NCI-H446 (cell line): ENCODE results near the gene BIRC6.
"Not testable (repeated sequence)": the region's sequence is repeated elsewhere in the genome, so short reads cannot be mapped to it uniquely, and the experiment has no call there.

ENCODE experiments used
- DNase-seq, 2 experiments: peaks; one replicate each; lab custom pipeline; 2025; lab: John Stamatoyannopoulos, UW

Gene BIRC6

DNA sequence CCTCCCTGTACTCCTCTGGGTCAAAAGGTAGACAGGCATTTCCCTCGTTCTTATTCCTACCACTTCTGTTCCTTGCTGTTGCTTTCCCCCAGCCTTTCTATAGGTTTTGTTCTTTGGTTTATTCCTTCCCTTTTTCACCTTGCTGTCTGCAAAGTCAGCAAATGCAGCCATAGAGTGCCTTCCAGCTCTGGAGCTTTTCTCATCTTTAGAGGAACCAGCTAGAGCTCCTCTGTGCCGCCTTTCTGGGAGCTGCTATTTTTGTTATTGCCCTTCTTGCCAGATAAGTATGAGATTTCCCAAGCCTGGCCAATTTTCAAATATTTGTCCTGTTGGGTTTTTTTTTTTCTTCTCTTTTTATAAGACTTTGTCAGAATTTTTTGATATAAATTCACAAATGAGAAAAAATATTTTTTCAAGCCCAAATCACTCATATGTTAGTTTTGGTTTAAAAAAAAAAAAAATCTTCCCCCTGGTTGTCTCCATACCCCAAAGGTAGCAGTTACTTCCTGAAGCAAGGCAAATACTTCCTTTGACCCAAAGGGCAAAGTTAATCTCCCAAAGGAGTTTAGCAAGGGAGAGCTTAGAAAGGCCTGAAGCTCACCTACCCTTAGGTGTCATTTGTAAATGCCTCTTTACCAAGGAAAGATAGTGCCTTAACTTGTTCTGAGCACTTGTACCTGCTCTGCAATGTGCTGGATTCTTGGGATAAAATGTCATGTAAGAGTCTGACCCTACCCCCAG, 265.9 kb downstream of the BIRC6 start:
- DNase-seq, result no peak

DNA sequence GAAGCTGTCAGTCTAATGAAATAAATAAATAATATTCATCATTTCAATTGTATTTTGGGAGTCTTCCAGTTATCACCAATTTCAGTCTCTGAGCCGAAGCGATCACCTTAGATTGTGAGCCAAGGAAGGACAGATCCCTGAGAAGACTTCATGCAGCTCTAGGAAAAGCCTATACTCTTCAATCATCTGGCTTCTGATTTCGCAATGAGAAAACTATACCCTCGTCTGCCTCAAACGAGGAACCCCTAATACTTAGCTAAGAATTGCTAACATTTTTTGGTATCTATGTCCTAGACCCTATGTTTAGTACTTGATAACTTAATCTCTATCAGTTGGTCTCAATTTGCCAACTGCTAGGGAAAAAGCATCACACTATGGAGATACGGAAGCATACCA, 266.5 kb downstream of the BIRC6 start:
- no peak for DNase-seq

DNA sequence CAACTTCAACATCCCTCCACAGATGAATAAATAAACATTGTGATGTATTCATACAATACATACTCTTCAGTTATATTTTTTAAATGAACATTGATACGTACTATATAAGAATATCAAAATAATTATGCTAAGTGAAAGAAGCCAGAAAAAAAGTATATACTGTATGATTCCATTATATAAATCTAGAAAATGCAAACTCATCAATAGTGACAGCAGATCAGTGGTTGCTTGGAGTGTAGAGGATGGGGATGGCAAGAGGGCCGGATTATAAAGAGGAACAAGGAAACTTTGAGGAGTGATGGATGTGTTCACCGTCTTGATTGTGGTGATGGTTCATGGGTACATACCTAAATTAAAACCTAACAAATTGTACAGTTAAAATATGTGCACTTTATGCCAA, 268.0 kb downstream of the BIRC6 start:
- no peak for DNase-seq

DNA sequence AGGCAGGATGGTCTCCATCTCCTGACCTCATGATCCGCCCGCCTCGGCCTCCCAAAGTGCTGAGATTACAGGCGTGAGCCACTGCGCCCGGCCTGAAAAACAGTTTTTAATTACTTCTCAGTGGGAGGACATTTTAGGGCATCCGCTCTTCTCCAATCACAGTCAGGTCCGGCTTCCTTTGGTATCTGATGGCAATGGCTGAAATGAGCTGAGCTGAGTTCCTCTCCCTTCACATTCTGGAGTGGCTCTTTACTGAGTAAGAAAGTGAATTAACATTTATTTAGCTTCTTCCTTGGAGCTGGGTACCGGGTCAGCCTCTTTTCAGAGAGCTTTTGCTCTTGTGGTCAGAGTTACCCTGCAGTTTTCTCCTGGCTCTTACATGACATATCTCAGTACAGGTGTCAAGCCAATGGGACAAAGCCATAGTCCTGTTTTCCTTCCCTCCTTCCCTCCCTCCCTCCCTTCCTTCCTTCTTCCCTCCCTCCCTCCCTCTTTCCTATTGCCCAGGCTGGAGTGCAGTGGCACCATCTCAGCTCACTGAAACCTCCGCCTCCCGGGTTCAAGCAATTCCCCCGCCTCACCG, 269.9 kb downstream of the BIRC6 start:
- DNase-seq, result no peak

DNA sequence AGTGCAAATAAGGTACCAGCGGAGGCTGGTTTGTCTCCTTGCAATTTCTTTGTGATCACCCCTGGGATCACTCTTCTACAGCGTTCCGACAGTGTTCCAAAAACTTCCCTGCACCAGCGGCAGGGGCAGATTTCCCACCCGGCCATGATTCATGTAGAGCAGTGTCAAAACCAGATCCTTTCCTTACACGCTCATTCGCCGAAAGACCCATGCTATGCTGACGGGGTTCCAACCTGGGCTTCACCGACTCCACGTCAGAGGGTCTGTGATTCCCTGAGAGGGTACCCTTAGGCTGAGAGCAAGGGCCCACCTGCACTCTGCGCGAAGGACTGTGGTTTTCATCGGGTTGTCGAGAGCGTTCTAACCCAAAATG, 270.6 kb downstream of the BIRC6 start:
- DNase-seq, result no peak

DNA sequence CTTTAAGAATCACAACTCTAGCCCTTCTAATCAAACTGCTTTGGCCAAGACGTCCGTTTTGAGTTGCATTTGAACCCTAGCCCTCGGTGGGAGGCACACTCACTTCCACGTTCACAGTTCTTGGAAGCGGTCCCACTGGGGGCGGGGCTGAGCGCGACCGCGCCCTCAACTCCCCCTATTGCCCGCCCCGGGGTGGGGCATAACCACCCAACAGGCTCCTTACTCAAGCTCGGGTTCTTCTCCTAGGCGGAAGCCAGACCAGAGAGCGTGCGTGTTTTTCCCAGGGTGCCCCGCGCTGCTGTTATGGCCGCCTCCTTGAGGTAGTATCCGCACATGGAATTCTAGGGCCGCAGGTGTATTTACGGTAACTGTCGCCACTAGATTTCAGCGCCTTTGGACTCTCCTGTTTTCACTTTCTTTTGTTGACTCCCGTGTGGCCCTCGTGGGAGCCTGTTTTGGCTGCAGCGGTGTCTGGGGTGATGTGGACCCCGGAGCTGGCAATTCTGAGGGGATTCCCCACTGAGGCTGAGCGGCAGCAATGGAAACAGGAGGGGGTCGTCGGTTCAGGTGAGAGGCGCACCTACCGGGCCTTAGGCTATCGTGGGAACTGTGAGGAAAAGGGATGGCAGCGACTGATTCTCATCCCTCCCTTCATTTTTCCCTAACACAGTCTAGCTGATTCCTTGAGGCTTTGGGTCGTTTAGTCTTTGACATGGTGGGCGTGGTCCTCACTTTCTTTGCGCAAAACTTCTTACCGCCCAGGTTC, 271.2 kb downstream of the BIRC6 start, which contains the start of gene TTC27:
Gene TTC27, plus strand, starts transcription at position 237 of the 766 bp plus-strand sequence. Its CDS starts 243 bp downstream, at position 480.
- DNase-seq, result peak; percentile 66 to 88

DNA sequence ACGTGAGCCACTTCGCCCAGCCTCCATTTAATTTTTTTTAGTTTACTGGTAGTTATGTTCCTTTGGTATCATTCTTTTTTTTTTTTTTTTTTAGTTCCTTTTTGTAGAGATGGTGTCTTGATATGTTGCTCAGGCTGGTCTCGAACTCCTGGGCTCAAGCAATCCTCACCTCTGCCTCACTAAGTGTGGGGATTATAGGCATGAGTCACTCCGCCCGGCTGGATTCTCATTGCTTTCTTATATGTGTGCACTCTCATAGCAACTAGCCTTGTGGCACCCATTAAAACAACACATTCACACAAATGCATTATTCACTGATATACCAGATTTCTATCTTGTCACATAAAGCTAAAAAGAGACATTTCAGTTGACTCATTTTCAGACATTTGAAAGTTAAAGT, 275.3 kb downstream of the BIRC6 start:
- DNase-seq, result no peak

DNA sequence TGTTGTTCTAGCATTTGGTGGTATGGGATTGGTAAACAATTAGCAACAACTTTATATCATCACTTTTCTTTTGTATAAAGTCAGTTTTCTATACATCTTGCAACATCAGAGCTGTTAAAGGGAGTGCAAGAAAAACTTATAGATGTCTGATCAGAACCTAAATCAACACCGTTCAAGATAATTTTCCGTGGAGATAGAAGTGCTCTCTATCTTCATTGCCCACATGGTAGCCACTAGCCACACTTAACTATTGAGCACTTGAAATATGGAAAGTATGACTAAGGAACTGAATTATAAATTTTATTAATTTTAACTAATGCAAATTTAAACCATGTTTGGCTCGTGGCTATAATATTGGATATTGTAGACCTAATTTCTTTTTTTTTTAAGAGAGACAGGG, 276.2 kb downstream of the BIRC6 start:
- no peak for DNase-seq

DNA sequence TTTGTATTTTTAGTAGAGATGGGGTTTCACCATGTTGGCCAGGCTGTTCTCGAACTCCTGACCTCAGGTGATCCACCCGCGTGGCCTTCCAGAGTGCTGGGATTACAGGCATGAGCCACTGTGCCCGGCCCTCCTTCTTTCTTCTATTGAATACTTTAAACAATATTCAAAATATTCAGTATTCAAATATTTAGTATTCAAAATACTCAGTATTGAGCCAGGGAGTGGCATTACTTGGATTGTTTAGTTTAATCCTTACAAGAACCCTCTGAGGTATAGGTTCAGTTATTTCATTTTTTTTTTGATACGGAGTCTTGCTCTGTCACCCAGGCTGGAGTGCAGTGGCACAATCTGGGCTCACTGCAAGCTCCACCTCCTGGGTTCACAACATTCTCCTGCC, 281.7 kb downstream of the BIRC6 start:
- DNase-seq, result not testable (repeated sequence)

DNA sequence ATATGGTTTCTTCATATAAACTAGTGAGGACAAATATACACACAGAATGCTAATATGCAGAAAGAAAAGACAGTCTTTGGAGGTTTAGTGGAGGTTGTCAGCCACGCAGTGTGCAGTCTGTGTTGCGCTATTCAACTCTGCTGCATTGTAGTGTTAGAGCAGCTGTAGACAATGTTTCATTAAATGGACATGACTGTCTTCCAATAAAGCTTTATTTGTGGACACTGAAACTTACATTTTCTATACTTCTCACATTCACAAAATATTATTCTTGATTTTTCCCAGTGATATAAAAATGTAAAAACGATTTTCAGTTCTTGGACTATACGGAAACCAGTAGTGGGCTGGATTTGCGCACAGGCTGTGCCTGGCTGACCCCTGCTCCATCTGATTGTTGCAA, 284.4 kb downstream of the BIRC6 start:
- no peak for DNase-seq

DNA sequence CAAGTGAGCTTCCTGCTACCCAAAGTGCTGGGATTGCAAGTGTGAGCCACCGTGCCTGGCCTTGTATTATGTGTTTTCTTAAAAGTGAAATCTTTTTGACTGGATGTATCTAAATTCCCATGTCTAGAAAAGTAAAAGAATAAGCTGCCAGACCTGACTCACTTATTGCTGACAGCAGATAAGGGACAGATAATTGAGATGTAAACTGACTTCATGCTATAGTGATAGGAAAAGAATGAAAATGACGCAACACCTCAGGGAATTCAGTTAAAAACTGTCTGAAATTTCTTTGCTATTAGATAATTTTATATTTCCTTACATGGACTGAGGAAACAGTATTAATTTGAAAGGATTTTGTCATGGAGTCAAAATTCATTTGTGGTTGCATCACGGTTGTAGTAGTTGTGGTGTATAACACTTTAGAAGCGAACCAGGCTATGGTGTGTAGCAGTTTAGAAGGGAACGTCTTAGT, 290.4 kb downstream of the BIRC6 start:
- DNase-seq, result no peak

DNA sequence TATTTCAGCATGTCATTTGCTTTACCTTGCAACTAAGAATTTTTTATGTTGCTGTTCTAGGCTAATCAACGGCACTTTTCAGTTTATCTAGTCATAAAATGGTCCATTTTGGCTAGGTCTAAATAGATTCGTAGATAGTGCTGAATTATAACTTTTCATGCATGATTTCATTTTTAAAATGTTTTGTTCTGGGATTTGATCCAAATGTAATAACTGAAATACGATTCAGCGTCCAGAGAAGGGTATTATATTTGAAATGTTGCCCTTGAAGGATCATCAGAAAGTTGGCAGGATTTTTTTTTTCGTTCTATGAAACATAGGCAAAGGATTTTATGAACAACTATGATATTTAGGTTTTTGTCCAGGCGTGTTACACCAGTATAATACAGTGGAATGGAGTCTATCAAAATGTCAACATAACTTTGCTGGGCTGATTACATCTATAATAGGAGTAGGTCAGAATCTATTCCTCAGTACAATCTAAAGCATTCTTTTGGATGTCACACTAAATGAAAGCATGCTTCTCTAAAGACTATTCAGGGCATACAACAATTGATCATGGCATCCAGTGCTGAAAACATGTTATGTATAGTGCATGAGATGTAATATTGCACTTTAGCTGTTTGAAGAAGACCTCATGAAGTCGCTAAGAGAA, 295.9 kb downstream of the BIRC6 start:
- DNase-seq, result peak in 1 of 2 experiments; percentile 73

DNA sequence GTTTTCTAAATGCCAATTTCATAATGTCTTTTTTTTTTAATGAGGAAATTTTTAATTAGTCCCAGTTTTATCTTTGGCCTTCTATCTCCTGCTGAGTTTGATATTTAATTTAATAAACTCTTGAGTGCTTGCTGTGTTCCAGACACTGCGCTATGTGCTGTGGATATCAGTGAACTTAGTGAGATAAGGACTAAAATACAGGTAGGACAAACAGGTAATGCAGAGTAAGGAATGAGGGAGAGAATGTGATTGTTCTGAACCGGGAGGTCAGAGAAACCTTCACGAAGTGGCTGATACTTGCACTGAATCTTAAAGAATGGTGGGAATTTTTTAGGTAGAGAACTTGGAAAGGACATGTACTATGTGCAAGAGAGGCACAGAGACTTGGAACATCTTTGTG, 299.2 kb downstream of the BIRC6 start:
- no peak for DNase-seq

DNA sequence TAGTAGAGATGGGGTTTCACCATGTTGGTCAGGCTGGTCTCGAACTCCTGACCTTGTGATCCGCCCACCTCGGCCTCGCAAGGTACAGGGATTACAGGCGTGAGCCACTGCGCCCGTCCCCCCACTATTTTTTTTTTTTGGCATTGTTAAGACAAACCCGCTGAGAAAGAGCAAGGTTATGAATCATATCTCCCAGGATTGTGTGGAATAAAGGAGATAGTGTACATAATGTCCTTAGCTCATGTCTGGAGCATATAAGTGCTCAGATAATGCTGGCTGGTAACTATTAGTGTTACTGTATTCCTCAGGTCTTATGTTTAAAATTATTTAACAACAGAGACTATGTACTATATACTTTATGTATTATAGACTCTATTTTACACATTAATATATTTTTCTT, 307.0 kb downstream of the BIRC6 start:
- no peak for DNase-seq

DNA sequence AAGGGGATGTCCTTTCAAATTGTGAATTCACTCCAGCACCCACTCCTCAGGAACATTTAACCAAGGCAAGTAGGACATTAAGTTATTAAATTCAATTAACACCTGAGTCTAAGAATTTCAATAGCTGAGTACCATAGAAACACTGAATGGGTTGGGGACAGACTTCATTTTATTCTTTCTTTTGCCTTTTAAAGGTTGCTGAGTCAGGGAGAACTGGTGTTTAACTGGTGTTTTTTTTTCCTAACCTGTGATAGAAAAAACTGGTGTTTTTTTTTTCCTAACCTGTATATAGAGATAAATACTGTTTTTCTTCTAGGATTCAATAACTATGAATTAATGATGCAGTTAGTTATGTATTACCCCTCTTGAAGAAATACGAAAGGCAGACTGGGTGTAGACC, 309.9 kb downstream of the BIRC6 start:
- no peak for DNase-seq

DNA sequence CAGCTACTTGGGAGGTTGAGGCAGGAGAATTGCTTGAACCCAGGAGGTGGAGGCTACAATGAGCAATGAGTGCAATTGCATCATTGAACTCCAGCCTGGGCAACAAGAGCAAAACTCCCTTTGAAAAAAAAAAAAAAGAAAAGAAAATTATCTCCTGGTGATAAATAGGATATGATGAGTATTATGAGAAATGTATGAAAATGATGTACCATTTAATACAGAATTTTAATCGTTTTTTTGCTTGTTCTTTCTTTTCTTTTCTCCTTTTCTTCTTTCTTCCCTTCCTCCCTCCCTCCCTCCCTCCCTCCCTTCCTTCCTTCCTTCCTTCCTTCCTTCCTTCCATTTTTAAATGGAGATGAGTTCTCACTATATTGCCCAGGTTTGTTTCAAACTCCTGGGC, 311.4 kb downstream of the BIRC6 start:
- no peak for DNase-seq
